Astrocyte (in vitro differentiated cells and primary cell): ENCODE data around the gene ACIN1. TPM values are rescaled to one million over a fixed set of nuclear protein-coding genes. Genes with fewer than 3 reads are reported as not detected.

ENCODE experiments used
- DNase-seq: peaks from one replicate; pipeline ENCODE4 v3.0.0-alpha.2; 2010; ENCODE audit warnings: low read depth
- FAIRE-seq: peaks from 2 replicates; lab custom pipeline; 2011; peaks lifted over from hg19 to GRCh38; lab: Jason Lieb, UNC
- H2AFZ ChIP-seq: 2 replicates; pipeline ENCODE4 v1.6.0; 2012; ENCODE audit warnings: low read depth, low read length, inconsistent platforms
- H3K27ac ChIP-seq: 2 replicates; pipeline ENCODE4 v1.5.1; 2011; ENCODE audit warnings: low read depth, low read length, inconsistent platforms
- H3K27me3 ChIP-seq: 2 replicates; pipeline ENCODE4 v1.6.0; 2011; ENCODE audit warnings: low read length, inconsistent platforms; ENCODE audit not compliant: insufficient read depth
- H3K36me3 ChIP-seq: 2 replicates; pipeline ENCODE4 v1.5.1; 2011; ENCODE audit warnings: low read length, inconsistent platforms; ENCODE audit not compliant: insufficient read depth
- H3K4me1 ChIP-seq: 2 replicates; pipeline ENCODE4 v1.5.1; 2011; ENCODE audit warnings: low read length, inconsistent platforms; ENCODE audit not compliant: insufficient read depth
- H3K4me2 ChIP-seq: 2 replicates; pipeline ENCODE4 v1.6.0; 2012; ENCODE audit warnings: low read length, inconsistent platforms
- H3K4me3 ChIP-seq: 2 replicates; pipeline ENCODE4 v1.5.1; 2011; ENCODE audit warnings: low read depth, mild to moderate bottlenecking, low read length, inconsistent platforms; ENCODE audit not compliant: insufficient read depth
- H3K79me2 ChIP-seq: 2 replicates; pipeline ENCODE4 v1.6.0; 2012; ENCODE audit warnings: mild to moderate bottlenecking, low read length, inconsistent platforms; ENCODE audit not compliant: insufficient read depth
- H3K9ac ChIP-seq: 2 replicates; pipeline ENCODE4 v1.6.0; 2012; ENCODE audit warnings: mild to moderate bottlenecking, low read length, inconsistent platforms
- H3K9me3 ChIP-seq: 2 replicates; pipeline ENCODE4 v1.5.1; 2012; ENCODE audit warnings: low read depth, mild to moderate bottlenecking, low read length, inconsistent platforms; ENCODE audit not compliant: insufficient read depth
- H4K20me1 ChIP-seq: 2 replicates; pipeline ENCODE4 v1.6.0; 2012; ENCODE audit warnings: low read length, inconsistent platforms; ENCODE audit not compliant: insufficient read depth
- H3K27ac Mint-ChIP-seq: one replicate; pipeline ENCODE4 v1.8.0; 2021; ENCODE audit warnings: mild to moderate bottlenecking, mixed read lengths; ENCODE audit not compliant: unreplicated experiment
- H3K27me3 Mint-ChIP-seq: one replicate; pipeline ENCODE4 v1.8.0; 2021; ENCODE audit warnings: low read depth, mixed read lengths; ENCODE audit not compliant: unreplicated experiment
- H3K36me3 Mint-ChIP-seq: one replicate; pipeline ENCODE4 v1.8.0; 2021; ENCODE audit warnings: low read depth, mixed read lengths; ENCODE audit not compliant: unreplicated experiment
- H3K4me1 Mint-ChIP-seq: one replicate; pipeline ENCODE4 v1.8.0; 2021; ENCODE audit warnings: low read depth, mixed read lengths; ENCODE audit not compliant: unreplicated experiment
- H3K4me3 Mint-ChIP-seq: one replicate; pipeline ENCODE4 v1.8.0; 2021; ENCODE audit warnings: mild to moderate bottlenecking, moderate library complexity, mixed read lengths; ENCODE audit not compliant: unreplicated experiment
- H3K9me3 Mint-ChIP-seq: one replicate; pipeline ENCODE4 v1.8.0; 2021; ENCODE audit warnings: mild to moderate bottlenecking, mixed read lengths; ENCODE audit not compliant: unreplicated experiment
- CTCF ChIP-seq: IDR thresholded peaks from 2 replicates; pipeline ENCODE4 v1.5.1; 2011; ENCODE audit warnings: low read depth, mild to moderate bottlenecking, inconsistent platforms, low read length, moderate library complexity; ENCODE audit not compliant: insufficient read depth
- EZH2 ChIP-seq: IDR thresholded peaks from 2 replicates; pipeline ENCODE4 v1.6.1; 2012; ENCODE audit warnings: mild to moderate bottlenecking, low read length, inconsistent platforms; ENCODE audit not compliant: insufficient read depth
- total RNA-seq: library from RNA; stranded (reverse); gene quantifications from 2 replicates; pipeline ENCODE4 v1.2.1, GENCODE V29; 2021

ACIN1 gene
- total RNA-seq, 1 donor from 2014 or later = 208 TPM

- H3K4me1 ChIP-seq = no peaks in the 10 kb centered on the region
- H3K4me3 ChIP-seq = no peak overlapping the region
- DNase-seq (no peak), FAIRE-seq (no peak)
- H4K20me1 ChIP-seq = no peaks in the 10 kb centered on the region
- Mint-ChIP-seq H3K4me1 (peaks cover 2% of the 10 kb centered on the region), H3K4me3 (no peak overlapping the region), H3K27me3 (peaks cover 35% of the 10 kb centered on the region), H3K9me3 (no peaks in the 10 kb centered on the region), H3K36me3 (peaks cover 3% of the 10 kb centered on the region), H3K27ac (no peak overlapping the region)
- H3K9me3 ChIP-seq = no peaks in the 10 kb centered on the region
- H3K4me2 ChIP-seq = no peak overlapping the region
- H3K9ac ChIP-seq = no peak overlapping the region
- no peaks in the 10 kb centered on the region for H3K36me3 ChIP-seq
- no peaks in the 10 kb centered on the region for H3K79me2 ChIP-seq
- H3K27ac ChIP-seq = no peak overlapping the region
- H3K27me3 ChIP-seq = peaks cover 2% of the 10 kb centered on the region
- no peak overlapping the region for H2AFZ ChIP-seq
- TF ChIP-seq EZH2 (no peak), CTCF (no peak)
Observed at GRCh38 chr14:23137813-23138535, 43.0 kb upstream of the ACIN1 start.

- Histone ChIP-seq H3K4me3 (no peak overlapping the region), H3K27me3 (no peaks in the 10 kb centered on the region), H4K20me1 (no peaks in the 10 kb centered on the region), H3K9me3 (no peaks in the 10 kb centered on the region), H3K27ac (no peak overlapping the region), H3K4me2 (no peak overlapping the region), H3K4me1 (no peaks in the 10 kb centered on the region), H3K9ac (no peak overlapping the region), H3K36me3 (no peaks in the 10 kb centered on the region), H2AFZ (no peak overlapping the region), H3K79me2 (no peaks in the 10 kb centered on the region)
- H3K27ac Mint-ChIP-seq = no peak overlapping the region
- H3K27me3 Mint-ChIP-seq = peaks cover 35% of the 10 kb centered on the region
- FAIRE-seq (no peak), DNase-seq (no peak)
- H3K4me3 Mint-ChIP-seq = no peak overlapping the region
- TF ChIP-seq CTCF = no peak
- TF ChIP-seq EZH2 = no peak
- H3K9me3 Mint-ChIP-seq = no peaks in the 10 kb centered on the region
- peaks cover 3% of the 10 kb centered on the region for H3K36me3 Mint-ChIP-seq
- H3K4me1 Mint-ChIP-seq = peaks cover 1% of the 10 kb centered on the region
Observed at GRCh38 chr14:23137192-23137812, 42.4 kb upstream of the ACIN1 start.
